ENCODE data around the gene HOXA1.

The HOXA1 gene

GRCh38 chr7:27130540-27131389 is 35.0 kb upstream of the HOXA1 start, which contains the start of gene HOXA4:
HOXA4 (minus strand) TSS chr7:27130757; CDS start chr7:27130733, 24 bp downstream.
- H3K4me3 ChIP-seq (ENCODE audit: low read length), result peak within 1 kb of the TSS; percentile 51
- no peak within 1 kb of the TSS for H3K9ac ChIP-seq (ENCODE audit: low read depth, low read length)
- WGBS, result under 1% methylated on average over 67 of the region's 67 CpGs
- H3K4me1 ChIP-seq (ENCODE audit: insufficient read depth, low read length), result no peaks in the 10 kb centered on the region
- no peak within 1 kb of the TSS for H3K27ac ChIP-seq (ENCODE audit: low read depth, low read length)
- H3K9me3 ChIP-seq (ENCODE audit: insufficient read depth, low read depth, low read length), result no peaks in the 10 kb centered on the region
- H3K27me3 ChIP-seq (ENCODE audit: insufficient read depth, low read length), result peaks cover 100% of the 10 kb centered on the region
- no peaks in the 10 kb centered on the region for H3K36me3 ChIP-seq (ENCODE audit: insufficient read depth, low read length)

- H3K9me3 ChIP-seq (ENCODE audit: insufficient read depth, low read depth, low read length), result no peaks in the 10 kb centered on the region
- H3K4me3 ChIP-seq (ENCODE audit: low read length), result 0 out of 2 replicates have a peak overlapping the region, but pooled peaks have one; percentile 15
- peaks cover 100% of the 10 kb centered on the region for H3K27me3 ChIP-seq (ENCODE audit: insufficient read depth, low read length)
- no peaks in the 10 kb centered on the region for H3K4me1 ChIP-seq (ENCODE audit: insufficient read depth, low read length)
- H3K27ac ChIP-seq (ENCODE audit: low read depth, low read length), result no peak overlapping the region
- 2% methylated on average over 72 of the region's 72 CpGs for WGBS
- no peaks in the 10 kb centered on the region for H3K36me3 ChIP-seq (ENCODE audit: insufficient read depth, low read length)
- no peak overlapping the region for H3K9ac ChIP-seq (ENCODE audit: low read depth, low read length)
These were observed 34.1 kb upstream of the HOXA1 start for GRCh38 chr7:27129729-27130539.

GRCh38 chr7:27128776-27129728 is 33.3 kb upstream of the HOXA1 start:
- H3K36me3 ChIP-seq (ENCODE audit: insufficient read depth, low read length), result no peaks in the 10 kb centered on the region
- no peak overlapping the region for H3K27ac ChIP-seq (ENCODE audit: low read depth, low read length)
- H3K9ac ChIP-seq (ENCODE audit: low read depth, low read length), result no peak overlapping the region
- no peaks in the 10 kb centered on the region for H3K9me3 ChIP-seq (ENCODE audit: insufficient read depth, low read depth, low read length)
- peaks cover 100% of the 10 kb centered on the region for H3K27me3 ChIP-seq (ENCODE audit: insufficient read depth, low read length)
- H3K4me3 ChIP-seq (ENCODE audit: low read length), result no peak overlapping the region
- no peaks in the 10 kb centered on the region for H3K4me1 ChIP-seq (ENCODE audit: insufficient read depth, low read length)
- 12% methylated on average over 27 of the region's 28 CpGs for WGBS

- Histone ChIP-seq H3K9ac (ENCODE audit: low read depth, low read length) (no peak overlapping the region), H3K27me3 (ENCODE audit: insufficient read depth, low read length) (peaks cover 100% of the 10 kb centered on the region), H3K4me1 (ENCODE audit: insufficient read depth, low read length) (no peaks in the 10 kb centered on the region), H3K4me3 (ENCODE audit: low read length) (no peak overlapping the region), H3K27ac (ENCODE audit: low read depth, low read length) (no peak overlapping the region), H3K9me3 (ENCODE audit: insufficient read depth, low read depth, low read length) (no peaks in the 10 kb centered on the region), H3K36me3 (ENCODE audit: insufficient read depth, low read length) (no peaks in the 10 kb centered on the region)
- 19% methylated on average over 2 of the region's 2 CpGs for WGBS
These were observed 32.2 kb upstream of the HOXA1 start for GRCh38 chr7:27128034-27128433.

GRCh38 chr7:27126596-27127327 is 31.0 kb upstream of the HOXA1 start:
- peaks cover 100% of the 10 kb centered on the region for H3K27me3 ChIP-seq (ENCODE audit: insufficient read depth, low read length)
- no peaks in the 10 kb centered on the region for H3K9me3 ChIP-seq (ENCODE audit: insufficient read depth, low read depth, low read length)
- no peak overlapping the region for H3K4me3 ChIP-seq (ENCODE audit: low read length)
- no peak overlapping the region for H3K27ac ChIP-seq (ENCODE audit: low read depth, low read length)
- H3K4me1 ChIP-seq (ENCODE audit: insufficient read depth, low read length), result no peaks in the 10 kb centered on the region
- WGBS, result 11% methylated on average over 2 of the region's 3 CpGs
- no peaks in the 10 kb centered on the region for H3K36me3 ChIP-seq (ENCODE audit: insufficient read depth, low read length)
- H3K9ac ChIP-seq (ENCODE audit: low read depth, low read length), result no peak overlapping the region

- H3K9me3 ChIP-seq (ENCODE audit: insufficient read depth, low read depth, low read length), result no peaks in the 10 kb centered on the region
- H3K4me1 ChIP-seq (ENCODE audit: insufficient read depth, low read length), result no peaks in the 10 kb centered on the region
- peaks cover 100% of the 10 kb centered on the region for H3K27me3 ChIP-seq (ENCODE audit: insufficient read depth, low read length)
- H3K4me3 ChIP-seq (ENCODE audit: low read length), result no peak overlapping the region
- WGBS, result 7% methylated on average over 5 of the region's 5 CpGs
- H3K36me3 ChIP-seq (ENCODE audit: insufficient read depth, low read length), result no peaks in the 10 kb centered on the region
- H3K9ac ChIP-seq (ENCODE audit: low read depth, low read length), result no peak overlapping the region
- H3K27ac ChIP-seq (ENCODE audit: low read depth, low read length), result no peak overlapping the region
These were observed 30.2 kb upstream of the HOXA1 start for GRCh38 chr7:27125986-27126394.

GRCh38 chr7:27124902-27125689 is 29.3 kb upstream of the HOXA1 start:
- Histone ChIP-seq H3K27me3 (ENCODE audit: insufficient read depth, low read length) (peaks cover 100% of the 10 kb centered on the region), H3K4me1 (ENCODE audit: insufficient read depth, low read length) (no peaks in the 10 kb centered on the region), H3K9ac (ENCODE audit: low read depth, low read length) (no peak overlapping the region), H3K4me3 (ENCODE audit: low read length) (no peak overlapping the region), H3K36me3 (ENCODE audit: insufficient read depth, low read length) (no peaks in the 10 kb centered on the region), H3K9me3 (ENCODE audit: insufficient read depth, low read depth, low read length) (no peaks in the 10 kb centered on the region), H3K27ac (ENCODE audit: low read depth, low read length) (no peak overlapping the region)
- WGBS, result 24% methylated on average over 8 of the region's 8 CpGs

GRCh38 chr7:27124096-27124901 is 28.5 kb upstream of the HOXA1 start:
- 3% methylated on average over 43 of the region's 43 CpGs for WGBS
- no peak overlapping the region for H3K4me3 ChIP-seq (ENCODE audit: low read length)
- H3K27me3 ChIP-seq (ENCODE audit: insufficient read depth, low read length), result peaks cover 100% of the 10 kb centered on the region
- H3K36me3 ChIP-seq (ENCODE audit: insufficient read depth, low read length), result no peaks in the 10 kb centered on the region
- H3K9ac ChIP-seq (ENCODE audit: low read depth, low read length), result no peak overlapping the region
- H3K9me3 ChIP-seq (ENCODE audit: insufficient read depth, low read depth, low read length), result no peaks in the 10 kb centered on the region
- H3K4me1 ChIP-seq (ENCODE audit: insufficient read depth, low read length), result no peaks in the 10 kb centered on the region
- H3K27ac ChIP-seq (ENCODE audit: low read depth, low read length), result no peak overlapping the region

- H3K9ac ChIP-seq (ENCODE audit: low read depth, low read length), result no peak overlapping the region
- no peaks in the 10 kb centered on the region for H3K9me3 ChIP-seq (ENCODE audit: insufficient read depth, low read depth, low read length)
- no peaks in the 10 kb centered on the region for H3K36me3 ChIP-seq (ENCODE audit: insufficient read depth, low read length)
- no peaks in the 10 kb centered on the region for H3K4me1 ChIP-seq (ENCODE audit: insufficient read depth, low read length)
- 9% methylated on average over 23 of the region's 26 CpGs for WGBS
- no peak overlapping the region for H3K27ac ChIP-seq (ENCODE audit: low read depth, low read length)
- H3K27me3 ChIP-seq (ENCODE audit: insufficient read depth, low read length), result peaks cover 100% of the 10 kb centered on the region
- H3K4me3 ChIP-seq (ENCODE audit: low read length), result no peak overlapping the region
These were observed 27.8 kb upstream of the HOXA1 start for GRCh38 chr7:27123477-27124053.

Measured in HUES64 (cell line).